Brain pericyte (primary cell): Measurements from ENCODE around the gene LDLRAD4.
"Not testable (repeated sequence)": the region's sequence is repeated elsewhere in the genome, so short reads cannot be mapped to it uniquely, and the experiment has no call there.

Experiments
- DNase-seq: peaks from one replicate; pipeline ENCODE4 v3.0.0-alpha.2; 2012; ENCODE audit warnings: low read depth, low spot score

The LDLRAD4 gene

GRCh38 chr18:13589316-13589715, 370.8 kb downstream of the LDLRAD4 start:
- no peak for DNase-seq

- no peak for DNase-seq
Measured at GRCh38 chr18:13589943-13590342, 371.4 kb downstream of the LDLRAD4 start.

GRCh38 chr18:13592246-13592645, 373.7 kb downstream of the LDLRAD4 start:
- DNase-seq = no peak

- DNase-seq = no peak
Measured at GRCh38 chr18:13594551-13594950, 376.0 kb downstream of the LDLRAD4 start.

GRCh38 chr18:13597068-13597467, 378.5 kb downstream of the LDLRAD4 start:
- DNase-seq = no peak

GRCh38 chr18:13598591-13598990, 380.0 kb downstream of the LDLRAD4 start:
- DNase-seq = no peak

GRCh38 chr18:13599031-13599430, 380.5 kb downstream of the LDLRAD4 start:
- no peak for DNase-seq

GRCh38 chr18:13603304-13604019, 384.9 kb downstream of the LDLRAD4 start:
- no peak for DNase-seq

GRCh38 chr18:13604786-13605185, 386.2 kb downstream of the LDLRAD4 start:
- no peak for DNase-seq

GRCh38 chr18:13605477-13605876, 386.9 kb downstream of the LDLRAD4 start:
- no peak for DNase-seq

- DNase-seq = no peak
Measured at GRCh38 chr18:13605901-13606300, 387.3 kb downstream of the LDLRAD4 start.

- DNase-seq = no peak
Measured at GRCh38 chr18:13606604-13607254, 388.2 kb downstream of the LDLRAD4 start.

- DNase-seq = not testable (repeated sequence)
Measured at GRCh38 chr18:13608024-13608562, 389.5 kb downstream of the LDLRAD4 start.

GRCh38 chr18:13608791-13609532, 390.4 kb downstream of the LDLRAD4 start:
- no peak for DNase-seq

GRCh38 chr18:13610555-13611141, 392.1 kb downstream of the LDLRAD4 start:
- DNase-seq = no peak

- DNase-seq = no peak
Measured at GRCh38 chr18:13611142-13611600, 392.6 kb downstream of the LDLRAD4 start.

- DNase-seq = no peak
Measured at GRCh38 chr18:13611601-13612195, 393.1 kb downstream of the LDLRAD4 start.

GRCh38 chr18:13612196-13612997, 393.8 kb downstream of the LDLRAD4 start:
- no peak for DNase-seq

GRCh38 chr18:13613099-13613498, 394.5 kb downstream of the LDLRAD4 start:
- DNase-seq = no peak
